HG03439 (cell line): ENCODE measurements around the gene TNS4.

Experiments used
- ATAC-seq: cut with Tn5 transposase; IDR thresholded peaks from one replicate; pipeline ENCODE4 v1.9.1; 2021; ENCODE audit warnings: mild to moderate bottlenecking, moderate library complexity; ENCODE audit not compliant: unreplicated experiment

The TNS4 gene

DNA sequence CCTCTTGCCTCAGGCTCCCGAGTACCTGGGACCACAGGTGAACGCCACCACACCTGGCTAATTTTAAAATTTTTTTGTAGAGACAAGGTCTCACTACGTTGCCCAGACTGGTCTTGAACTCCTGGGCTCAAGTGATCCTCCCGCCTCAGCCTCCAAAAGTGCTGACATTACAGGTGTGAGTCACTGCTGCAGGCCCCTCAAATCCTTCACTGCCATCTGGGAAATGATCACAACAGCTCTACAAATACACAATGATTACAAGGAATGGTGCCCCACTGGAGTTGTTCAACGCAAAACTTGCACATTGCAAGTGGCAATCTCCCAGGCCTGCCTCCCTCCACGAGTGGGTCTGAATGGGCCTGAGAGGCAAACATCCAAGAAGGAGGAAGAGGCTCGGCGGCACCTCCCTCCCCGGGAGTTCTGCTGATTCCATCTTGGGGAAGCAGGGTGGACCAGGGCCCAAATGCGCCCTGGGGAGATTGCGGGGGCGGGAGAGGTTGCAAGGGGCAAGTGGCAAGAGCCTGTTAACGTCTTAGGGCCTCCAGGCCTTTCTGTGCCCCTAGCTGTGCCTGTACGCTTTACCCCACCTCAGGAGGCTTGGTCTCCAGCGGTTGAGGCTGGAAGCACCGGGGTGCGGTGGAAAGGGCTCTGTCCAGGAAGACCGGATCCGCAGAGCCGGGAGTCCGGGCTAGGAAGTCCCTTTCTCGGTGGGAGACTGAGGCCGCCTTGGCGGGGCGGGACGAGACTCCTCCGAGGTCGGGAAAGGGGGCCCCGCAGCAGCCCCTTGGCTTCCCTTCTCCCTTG, 58.8 kb downstream of the TNS4 start:
- ATAC-seq = no peak

DNA sequence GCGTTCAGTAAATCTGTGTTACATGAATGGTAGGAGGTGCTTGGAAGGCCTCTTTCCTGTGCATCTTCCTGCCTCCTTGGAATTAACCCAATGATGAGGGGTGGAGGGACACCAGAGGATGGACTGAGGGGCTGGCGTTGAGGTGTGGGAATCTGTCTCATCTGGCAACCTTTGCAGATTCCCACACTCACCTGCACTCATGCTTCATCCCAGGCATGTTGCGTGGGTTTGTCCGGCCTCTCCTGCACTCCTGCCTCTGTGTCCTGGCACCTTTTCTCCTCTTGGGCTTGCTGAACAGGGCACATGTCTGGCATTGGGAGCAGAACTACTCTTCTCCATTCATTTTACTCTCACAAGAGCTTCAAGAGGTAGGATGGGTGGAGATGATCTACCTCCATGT, 61.3 kb downstream of the TNS4 start:
- ATAC-seq = no peak

DNA sequence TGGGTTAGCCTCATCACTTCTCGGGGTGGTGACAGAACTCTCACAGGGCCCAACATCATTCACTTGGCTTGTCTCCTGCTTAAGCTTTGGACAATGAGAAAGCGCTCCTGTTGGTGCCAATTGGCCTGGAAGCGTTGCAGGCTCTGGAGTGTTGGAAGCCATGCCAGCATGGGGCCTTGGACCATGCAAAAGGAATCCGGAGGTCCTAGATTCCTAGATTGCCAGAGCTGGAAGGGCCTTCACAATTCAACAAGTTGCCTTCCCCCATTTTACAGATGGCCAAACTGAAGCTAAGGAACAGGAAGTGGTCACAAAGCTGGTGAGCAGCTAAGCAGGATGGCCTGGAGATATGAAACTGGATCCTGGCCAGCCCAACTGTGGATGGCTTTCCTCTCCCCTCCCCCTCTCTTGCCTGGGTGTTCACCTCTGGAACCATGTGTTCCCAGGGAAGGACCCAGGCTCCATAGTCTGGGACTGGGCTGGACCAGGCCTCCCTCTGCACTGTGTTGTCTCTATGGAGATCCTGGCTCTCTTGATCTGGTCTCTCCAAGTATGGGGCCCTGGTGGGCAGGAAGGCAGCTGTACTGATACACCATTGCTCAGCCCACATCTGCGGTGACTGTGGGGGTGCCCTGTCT, 64.2 kb downstream of the TNS4 start:
- ATAC-seq = no peak

DNA sequence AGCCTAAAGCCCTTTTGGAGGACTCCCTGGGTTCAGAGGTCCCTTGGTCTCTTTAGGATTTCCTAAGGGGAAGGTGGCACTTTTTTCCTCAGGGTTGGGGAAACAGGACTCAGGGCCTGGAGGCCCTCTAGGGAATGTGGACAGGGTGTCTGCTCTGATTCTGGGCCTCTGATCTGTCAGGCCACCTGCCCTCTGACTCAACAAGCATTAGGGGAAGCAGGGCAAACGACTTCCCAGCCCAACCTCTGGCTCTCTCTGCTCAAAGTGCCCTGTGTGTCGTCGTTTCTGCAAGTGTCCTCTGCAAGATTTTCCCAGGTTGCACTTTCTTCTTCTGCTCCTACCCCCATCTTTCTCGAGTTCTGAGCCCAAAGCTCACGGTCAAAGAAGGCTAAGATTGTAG, 64.8 kb downstream of the TNS4 start:
- ATAC-seq = no peak

DNA sequence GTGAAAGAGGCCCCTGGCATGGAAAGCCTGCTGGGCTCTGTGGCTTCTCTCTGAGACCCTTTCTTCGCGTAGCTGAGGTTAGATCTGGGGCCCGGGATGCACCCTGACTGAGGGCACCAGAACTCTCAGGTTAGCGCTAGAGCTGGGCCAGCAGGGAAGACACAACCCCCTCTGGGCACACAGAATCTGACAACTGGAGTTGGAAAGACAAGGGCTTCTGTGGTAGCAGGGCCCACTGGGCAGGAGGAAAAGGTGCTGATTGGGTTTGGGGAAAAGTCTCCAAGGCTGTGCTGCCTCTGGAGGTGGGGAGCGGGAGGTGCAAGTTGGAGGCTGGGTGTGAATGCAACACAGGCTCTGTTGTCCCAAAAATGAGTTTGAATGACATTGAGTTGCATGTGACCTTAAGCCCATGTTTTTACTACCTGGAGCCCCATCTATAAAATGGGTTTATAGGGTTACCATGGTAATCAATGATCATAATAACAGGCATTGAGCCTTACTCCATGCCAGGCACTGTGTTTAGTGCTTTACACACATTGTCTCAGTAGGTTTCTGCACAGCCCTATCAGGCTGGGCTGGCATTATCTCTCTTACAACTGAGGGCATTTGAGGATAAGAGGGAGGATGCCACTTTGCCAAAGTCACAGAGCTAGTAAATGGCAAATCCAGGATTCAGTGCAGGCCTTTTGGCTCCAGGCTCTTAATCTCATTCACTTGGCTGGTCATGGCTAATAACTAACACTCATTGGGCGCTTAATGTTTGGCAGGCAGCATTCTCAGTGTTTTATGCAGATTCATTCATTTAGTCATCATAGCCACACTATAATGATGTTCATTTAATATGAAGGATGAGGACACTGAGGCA, 67.6 kb downstream of the TNS4 start:
- no peak for ATAC-seq

DNA sequence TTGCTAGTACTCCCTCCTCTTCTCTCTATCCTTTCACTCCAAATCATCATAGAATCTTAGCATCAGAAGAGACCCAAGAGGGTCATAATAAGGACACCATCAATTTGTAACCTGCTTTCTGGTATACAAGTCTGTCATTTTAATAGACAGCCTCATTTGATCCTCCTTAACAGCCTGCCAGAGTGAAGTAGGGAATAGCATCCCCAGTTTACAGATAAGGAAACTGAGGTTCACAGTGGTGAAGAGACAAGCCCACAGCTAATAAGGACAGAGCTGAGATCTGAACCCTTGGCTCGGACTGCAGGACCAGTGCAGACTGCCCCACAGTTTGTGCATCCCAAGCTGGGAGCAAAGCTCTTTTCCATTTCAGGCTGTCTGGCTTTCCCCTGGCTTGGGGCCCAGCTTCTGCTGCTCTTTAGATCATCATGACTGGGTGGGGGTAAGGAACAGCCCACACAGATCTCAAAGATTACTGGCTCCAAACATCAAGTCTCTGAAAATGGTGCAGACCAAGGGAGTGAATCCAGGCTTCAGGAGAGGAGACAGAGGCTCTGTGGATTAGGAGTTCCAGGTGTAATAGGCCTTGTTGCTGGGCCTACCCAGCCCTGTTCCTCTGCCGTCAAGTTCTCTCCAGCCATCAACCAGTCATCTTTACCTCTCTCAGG, 68.4 kb downstream of the TNS4 start:
- ATAC-seq = no peak

DNA sequence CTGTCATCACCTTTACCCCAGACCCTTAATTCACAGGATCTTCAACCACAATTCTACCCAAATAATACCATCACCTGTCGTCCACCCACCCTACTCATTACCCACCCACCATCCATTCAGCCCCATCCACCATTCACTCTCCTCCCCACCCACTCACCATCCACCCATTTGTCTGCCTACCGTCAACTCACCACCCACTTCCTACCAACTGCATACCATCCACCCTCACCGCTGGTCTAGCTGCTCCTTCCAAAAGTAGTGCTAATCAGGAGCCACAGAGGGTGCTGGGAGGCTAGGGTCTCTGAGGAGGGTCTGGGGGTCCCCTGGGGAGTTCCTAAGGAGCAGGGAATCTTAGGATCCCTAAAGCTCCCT, 70.2 kb downstream of the TNS4 start:
- ATAC-seq = no peak

DNA sequence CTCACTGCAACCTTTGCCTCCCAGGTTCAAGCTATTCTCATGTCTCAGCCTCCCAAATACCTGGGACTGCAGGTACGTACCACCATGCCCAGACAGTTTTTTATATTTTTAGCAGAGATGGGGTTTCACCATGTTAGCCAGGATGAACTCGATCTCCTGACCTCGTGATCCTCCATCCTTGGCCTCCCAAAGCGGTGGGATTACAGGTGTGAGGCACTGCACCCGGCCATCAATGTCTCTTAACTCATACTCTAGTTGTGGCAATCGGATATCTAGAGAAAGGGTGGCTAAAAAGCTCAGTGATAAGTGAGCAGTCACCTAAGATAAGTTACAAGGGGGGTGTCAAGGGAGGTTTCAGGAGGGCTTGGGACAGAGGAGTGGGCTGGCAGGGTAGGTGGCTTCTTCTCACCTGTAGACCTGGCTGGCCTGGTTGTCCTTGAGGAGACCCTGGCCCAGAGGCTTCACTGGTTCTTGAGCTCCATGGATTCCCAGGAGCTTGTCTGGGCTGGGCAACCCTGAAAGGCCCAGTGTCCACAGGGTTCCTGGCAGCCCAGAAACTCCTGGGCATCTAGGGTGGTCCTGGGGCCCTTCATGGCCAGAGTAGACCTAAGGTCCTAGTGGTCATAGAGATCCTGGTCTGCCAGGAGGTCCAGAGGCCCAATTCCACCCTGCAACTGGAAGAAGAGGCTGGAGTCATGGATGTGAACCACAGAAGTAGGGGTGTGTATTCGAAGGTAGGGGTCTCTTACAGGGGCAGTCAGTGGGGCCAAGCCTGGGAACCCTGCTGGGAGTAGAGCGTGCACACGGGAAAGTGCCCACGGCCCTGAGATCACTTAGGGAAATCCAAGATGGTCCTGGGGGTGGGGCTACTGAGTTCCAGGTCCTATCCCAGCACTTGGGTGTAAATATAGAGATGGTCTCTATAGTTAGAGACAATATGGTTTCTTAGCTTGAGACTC, 70.9 kb downstream of the TNS4 start:
- ATAC-seq = no peak

DNA sequence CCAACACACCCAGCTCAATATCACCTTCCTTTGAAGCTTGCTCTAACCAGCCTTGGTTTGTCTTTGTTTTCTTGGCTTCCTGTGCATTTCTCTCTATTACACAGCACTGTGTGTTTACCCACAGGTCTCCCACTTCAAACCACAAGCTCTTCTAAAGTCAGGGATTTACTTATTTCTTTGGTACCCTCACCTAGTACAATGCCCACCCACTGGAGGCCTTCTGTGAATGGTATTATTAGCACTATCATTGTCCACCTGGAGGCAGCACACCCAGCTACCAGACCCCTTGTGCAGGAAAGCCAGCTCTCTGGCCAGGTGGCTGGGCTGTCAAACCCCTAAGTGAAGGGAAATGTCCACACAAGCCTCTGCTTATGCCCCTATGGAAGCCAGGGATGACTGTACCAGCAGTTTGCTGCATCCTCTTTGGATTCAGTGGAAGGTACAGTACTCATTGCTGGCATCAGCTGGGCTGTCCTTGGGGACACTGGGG, 74.4 kb downstream of the TNS4 start:
- ATAC-seq = no peak
